HUES48 (cell line): ENCODE data around the gene ARSH.
"Not testable (repeated sequence)": the region's sequence is repeated elsewhere in the genome, so short reads cannot be mapped to it uniquely, and the experiment has no call there.

ENCODE experiments used
- H3K27ac ChIP-seq: one replicate; pipeline ENCODE4 v1.7.0; 2013; ENCODE audit warnings: low read depth, low read length, inconsistent platforms
- H3K27me3 ChIP-seq: 2 replicates; pipeline ENCODE4 v1.6.1; 2013; ENCODE audit warnings: mild to moderate bottlenecking, low read length; ENCODE audit not compliant: control insufficient read depth, insufficient read depth
- H3K36me3 ChIP-seq: 2 replicates; pipeline ENCODE4 v1.6.1; 2013; ENCODE audit warnings: low read length; ENCODE audit not compliant: control insufficient read depth, insufficient read depth
- H3K4me1 ChIP-seq: 2 replicates; pipeline ENCODE4 v1.6.1; 2013; ENCODE audit warnings: mild to moderate bottlenecking, low read length; ENCODE audit not compliant: control insufficient read depth, insufficient read depth
- H3K4me3 ChIP-seq: 2 replicates; pipeline ENCODE4 v1.5.1; 2013; ENCODE audit warnings: mild to moderate bottlenecking, low read depth, low read length
- H3K9ac ChIP-seq: 2 replicates; pipeline ENCODE4 v1.6.1; 2013; ENCODE audit warnings: mild to moderate bottlenecking, low read depth, low read length, moderate library complexity
- H3K9me3 ChIP-seq: 2 replicates; pipeline ENCODE4 v1.6.1; 2013; ENCODE audit warnings: low read length; ENCODE audit not compliant: control insufficient read depth, insufficient read depth

Gene ARSH

GRCh38 chrX:3037218-3037617 lies 30.9 kb downstream of the ARSH start:
- Histone ChIP-seq H3K4me3 (no peak overlapping the region), H3K9me3 (peaks cover 4% of the 10 kb centered on the region; the same call in 1 of the 2 replicates), H3K4me1 (peaks cover 2% of the 10 kb centered on the region; the same call in 1 of the 2 replicates), H3K27ac (no peak overlapping the region), H3K36me3 (no peaks in the 10 kb centered on the region), H3K27me3 (no peaks in the 10 kb centered on the region), H3K9ac (no peak overlapping the region)

- Histone ChIP-seq H3K4me3 (no peak overlapping the region), H3K9ac (no peak overlapping the region), H3K4me1 (no peaks in the 10 kb centered on the region), H3K36me3 (no peaks in the 10 kb centered on the region), H3K9me3 (no peaks in the 10 kb centered on the region), H3K27ac (no peak overlapping the region), H3K27me3 (no peaks in the 10 kb centered on the region)
Observed at GRCh38 chrX:3044196-3044595, 37.9 kb downstream of the ARSH start.

GRCh38 chrX:3044671-3045070 lies 38.3 kb downstream of the ARSH start:
- Histone ChIP-seq H3K36me3 (no peaks in the 10 kb centered on the region), H3K4me1 (no peaks in the 10 kb centered on the region), H3K9ac (no peak overlapping the region), H3K27ac (no peak overlapping the region), H3K4me3 (no peak overlapping the region), H3K9me3 (no peaks in the 10 kb centered on the region), H3K27me3 (no peaks in the 10 kb centered on the region)

- Histone ChIP-seq H3K27me3 (no peaks in the 10 kb centered on the region), H3K4me3 (no peak overlapping the region), H3K9ac (no peak overlapping the region), H3K4me1 (no peaks in the 10 kb centered on the region), H3K36me3 (no peaks in the 10 kb centered on the region), H3K9me3 (no peaks in the 10 kb centered on the region), H3K27ac (no peak overlapping the region)
Observed at GRCh38 chrX:3046253-3047240, 40.2 kb downstream of the ARSH start.

- H3K9me3 ChIP-seq, H3K9ac ChIP-seq, H3K36me3 ChIP-seq, H3K4me3 ChIP-seq, H3K27ac ChIP-seq, H3K27me3 ChIP-seq, H3K4me1 ChIP-seq: not testable (repeated sequence)
Observed at GRCh38 chrX:3050523-3051175, 44.3 kb downstream of the ARSH start.

- Histone ChIP-seq H3K27ac (no peak overlapping the region), H3K27me3 (no peaks in the 10 kb centered on the region), H3K9ac (no peak overlapping the region), H3K4me3 (no peak overlapping the region), H3K4me1 (no peaks in the 10 kb centered on the region), H3K9me3 (no peaks in the 10 kb centered on the region), H3K36me3 (no peaks in the 10 kb centered on the region)
Observed at GRCh38 chrX:3052860-3053259, 46.5 kb downstream of the ARSH start.

GRCh38 chrX:3066555-3066954 lies 60.2 kb downstream of the ARSH start:
- Histone ChIP-seq H3K4me1 (no peaks in the 10 kb centered on the region), H3K27ac (no peak overlapping the region), H3K36me3 (no peaks in the 10 kb centered on the region), H3K4me3 (no peak overlapping the region), H3K9me3 (no peaks in the 10 kb centered on the region), H3K27me3 (no peaks in the 10 kb centered on the region), H3K9ac (no peak overlapping the region)

GRCh38 chrX:3075959-3076358 lies 69.6 kb downstream of the ARSH start:
- no peak overlapping the region for H3K27ac ChIP-seq
- peaks cover 20% of the 10 kb centered on the region for H3K27me3 ChIP-seq
- H3K36me3 ChIP-seq, result no peaks in the 10 kb centered on the region
- no peak overlapping the region for H3K9ac ChIP-seq
- no peaks in the 10 kb centered on the region for H3K9me3 ChIP-seq
- no peak overlapping the region for H3K4me3 ChIP-seq
- no peaks in the 10 kb centered on the region for H3K4me1 ChIP-seq

- no peak overlapping the region for H3K27ac ChIP-seq
- H3K27me3 ChIP-seq, result peaks cover 20% of the 10 kb centered on the region
- H3K9ac ChIP-seq, result no peak overlapping the region
- no peaks in the 10 kb centered on the region for H3K36me3 ChIP-seq
- H3K4me3 ChIP-seq, result no peak overlapping the region
- no peaks in the 10 kb centered on the region for H3K4me1 ChIP-seq
- no peaks in the 10 kb centered on the region for H3K9me3 ChIP-seq
Observed at GRCh38 chrX:3076416-3076991, 70.2 kb downstream of the ARSH start.
